GM21576 (cell line): Measurements from ENCODE around the gene TMEM30B.

ENCODE experiments used
- ATAC-seq: cut with Tn5 transposase; IDR thresholded peaks from one replicate; pipeline ENCODE4 v1.9.1; 2021; ENCODE audit warnings: mild to moderate bottlenecking, moderate library complexity; ENCODE audit not compliant: unreplicated experiment

Gene TMEM30B

DNA sequence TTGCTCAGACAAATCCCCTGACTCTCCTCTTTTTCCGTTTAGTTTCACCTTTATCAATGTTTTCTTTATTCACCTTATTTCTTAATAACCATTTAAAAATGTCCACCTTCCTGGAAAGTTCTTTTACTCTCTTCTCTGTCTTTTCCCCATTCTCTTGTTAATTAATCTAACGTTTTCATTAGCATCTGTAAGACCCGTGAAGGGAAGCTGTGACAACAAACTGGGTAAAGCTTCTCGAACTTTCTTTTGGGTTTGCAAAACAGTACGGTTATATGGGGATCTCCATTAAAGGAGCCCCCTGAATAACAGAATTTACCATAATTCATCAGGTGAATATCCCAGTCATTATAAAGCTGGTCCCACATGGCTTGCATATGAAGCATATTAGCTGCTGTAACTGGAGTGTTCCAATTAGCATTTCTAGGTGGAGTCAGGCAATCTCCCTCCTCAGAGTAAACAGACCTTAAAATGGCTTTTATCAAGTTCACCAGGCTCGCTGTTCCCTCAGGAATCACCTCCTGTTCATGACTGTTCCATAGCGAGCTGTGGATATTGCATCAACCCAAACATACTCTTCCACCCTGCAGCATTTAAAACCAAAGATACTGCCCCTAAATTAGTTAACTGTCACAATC, 42.4 kb downstream of the TMEM30B start:
- no peak for ATAC-seq

DNA sequence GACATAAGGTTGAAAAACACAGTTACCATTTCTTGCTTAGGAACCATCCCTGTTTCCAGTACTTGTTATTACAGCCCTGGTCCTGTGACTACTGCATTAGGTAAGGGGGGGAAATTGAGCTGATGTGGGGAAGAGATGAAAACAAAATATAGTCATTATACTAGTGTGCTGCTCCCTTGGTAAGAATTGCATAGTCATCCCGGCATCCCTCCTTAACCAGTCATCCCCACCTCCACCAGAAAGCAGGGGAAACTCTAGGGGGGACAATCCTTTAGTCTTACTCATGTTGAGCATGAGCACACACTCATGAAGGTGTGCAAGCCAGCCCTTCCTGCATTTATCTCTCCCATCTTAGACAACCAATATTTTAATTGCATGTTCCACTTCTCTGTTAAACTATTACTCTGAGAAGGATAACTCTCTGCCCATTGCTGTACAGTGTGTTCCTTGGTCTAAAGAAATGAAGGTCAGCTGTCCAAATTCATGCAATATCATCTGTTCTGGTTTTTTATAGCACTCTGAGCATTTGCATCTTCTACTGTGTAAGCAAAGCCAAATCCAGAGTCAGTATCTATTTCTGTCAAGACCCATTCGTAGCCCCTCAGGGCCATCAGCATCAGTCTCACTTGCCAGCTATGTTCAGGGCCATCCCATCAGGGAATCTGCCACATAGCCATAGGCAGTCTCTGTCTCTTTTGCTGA, 46.8 kb downstream of the TMEM30B start:
- no peak for ATAC-seq

DNA sequence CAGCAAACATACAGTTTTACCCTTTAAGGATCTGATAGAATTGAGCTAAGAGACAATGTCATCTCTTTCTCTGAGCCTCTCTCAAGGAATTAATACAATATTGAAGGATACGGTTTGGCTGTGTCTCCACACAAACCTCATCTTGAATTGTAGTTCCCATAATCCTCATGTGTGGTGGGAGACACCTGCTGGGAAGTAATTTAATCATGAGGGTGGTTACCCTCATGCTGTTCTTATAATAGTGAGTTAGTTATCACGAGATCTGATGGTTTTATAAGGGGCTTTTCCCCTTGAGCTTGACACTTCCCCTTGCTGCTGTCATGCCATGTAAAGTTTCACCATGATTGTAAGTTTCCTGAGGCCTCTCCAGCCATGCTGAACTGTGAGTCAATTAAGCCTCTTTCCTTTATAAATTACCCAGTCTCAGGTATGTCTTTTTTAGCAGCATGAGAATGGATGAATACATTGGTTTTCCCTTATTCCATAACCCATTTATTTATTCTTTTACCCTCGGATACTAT, 47.6 kb downstream of the TMEM30B start:
- no peak for ATAC-seq

DNA sequence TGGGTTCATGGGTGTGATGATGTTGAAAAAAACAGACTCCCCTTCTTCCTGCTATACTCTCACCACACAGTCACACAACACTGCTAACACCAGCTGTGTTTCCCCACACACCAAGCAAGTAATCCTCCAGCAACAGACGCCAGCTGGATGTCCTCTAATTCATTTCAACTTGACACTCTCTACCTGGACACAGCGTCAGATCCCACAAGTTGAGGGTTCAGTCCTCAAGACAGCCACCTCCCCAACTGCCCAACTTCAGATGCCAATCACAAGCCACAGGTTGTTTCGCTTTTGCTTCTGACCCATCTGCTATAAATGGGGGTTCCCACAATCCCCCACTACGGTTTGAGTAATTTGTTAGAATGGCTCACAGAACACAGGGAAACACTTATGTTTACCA, 49.3 kb downstream of the TMEM30B start:
- ATAC-seq, result no peak

GRCh38 chr14:61229981-61230380, 51.2 kb downstream of the TMEM30B start:
- no peak for ATAC-seq

- no peak for ATAC-seq
These were observed 51.7 kb downstream of the TMEM30B start for GRCh38 chr14:61229475-61229888.

DNA sequence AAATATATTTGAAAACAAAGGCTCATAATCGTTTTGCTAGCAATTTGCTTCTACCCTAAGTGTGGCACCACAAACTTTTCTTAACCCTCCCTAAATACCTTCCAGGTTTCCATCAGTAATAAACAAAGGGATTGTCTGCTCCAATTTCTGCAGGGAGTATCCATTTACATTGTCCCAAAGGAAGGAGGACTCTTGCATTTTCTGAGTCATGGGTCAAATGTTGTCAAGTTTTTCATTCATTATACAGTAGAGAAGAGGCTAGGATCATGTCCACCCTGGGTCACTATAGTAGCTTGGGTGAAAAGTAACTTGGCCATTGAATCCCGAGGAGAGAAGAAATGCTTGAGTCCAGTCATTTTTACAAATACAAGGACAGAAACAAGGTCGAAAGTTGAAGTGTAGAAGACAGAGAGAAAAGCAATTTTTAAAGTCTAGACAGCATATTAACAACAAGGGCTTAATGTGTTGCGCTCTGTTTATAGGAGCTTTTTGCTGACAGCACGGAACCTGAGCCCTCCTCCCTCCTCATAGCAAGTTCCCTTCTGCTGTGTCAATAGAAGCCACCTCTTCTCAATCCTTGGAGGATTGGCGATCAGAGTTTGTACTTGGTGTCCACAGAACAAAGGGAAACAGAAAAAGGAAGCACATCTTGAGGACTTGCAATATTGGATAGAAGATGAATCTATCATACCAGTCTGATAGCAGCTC, 53.1 kb downstream of the TMEM30B start:
- ATAC-seq, result no peak
